AG10803 (cell line): ENCODE results near the gene LDB2.

Source experiments
- DNase-seq: peaks from one replicate; pipeline ENCODE4 v3.0.0; 2010; ENCODE audit warnings: low read depth
- H3K4me3 ChIP-seq: 2 replicates; pipeline ENCODE4 v1.5.1; 2011; ENCODE audit warnings: mild to moderate bottlenecking, low read length, control low read depth
- CTCF ChIP-seq: conservative IDR thresholded peaks from 2 replicates; pipeline ENCODE4 v1.5.1; 2011; ENCODE audit warnings: mild to moderate bottlenecking, low read length, control low read depth, inconsistent platforms

Gene LDB2

GRCh38 chr4:16775411-16776154 lies 122.9 kb downstream of the LDB2 start:
- no peak overlapping the region for H3K4me3 ChIP-seq
- no peak for TF ChIP-seq CTCF
- no peak for DNase-seq

- no peak overlapping the region for H3K4me3 ChIP-seq
- TF ChIP-seq CTCF, result no peak
- DNase-seq, result peak; percentile 56
These were observed 126.0 kb downstream of the LDB2 start for GRCh38 chr4:16772366-16772850.

GRCh38 chr4:16770710-16771285 lies 127.6 kb downstream of the LDB2 start:
- H3K4me3 ChIP-seq, result no peak overlapping the region
- no peak for TF ChIP-seq CTCF
- DNase-seq, result no peak

- no peak for TF ChIP-seq CTCF
- H3K4me3 ChIP-seq, result no peak overlapping the region
- DNase-seq, result no peak
These were observed 130.6 kb downstream of the LDB2 start for GRCh38 chr4:16767861-16768260.

GRCh38 chr4:16767251-16767650 lies 131.2 kb downstream of the LDB2 start:
- no peak for DNase-seq
- no peak overlapping the region for H3K4me3 ChIP-seq

GRCh38 chr4:16765546-16765945 lies 132.9 kb downstream of the LDB2 start:
- no peak overlapping the region for H3K4me3 ChIP-seq
- no peak for TF ChIP-seq CTCF
- DNase-seq, result no peak

More at GRCh38 chr4:16767251-16767650, 131.2 kb downstream of the LDB2 start:
- TF ChIP-seq CTCF, result no peak

GRCh38 chr4:16764622-16765021 lies 133.8 kb downstream of the LDB2 start:
- TF ChIP-seq CTCF, result 0 out of 2 replicates have a peak, but pooled peaks have one; percentile 19
- no peak for DNase-seq
- H3K4me3 ChIP-seq, result no peak overlapping the region
